GM21529 (cell line): ENCODE results near the gene LMBRD2.

ENCODE experiments used
- ATAC-seq: cut with Tn5 transposase; IDR thresholded peaks from one replicate; pipeline ENCODE4 v1.9.1; 2021; ENCODE audit not compliant: unreplicated experiment

The LMBRD2 gene

DNA sequence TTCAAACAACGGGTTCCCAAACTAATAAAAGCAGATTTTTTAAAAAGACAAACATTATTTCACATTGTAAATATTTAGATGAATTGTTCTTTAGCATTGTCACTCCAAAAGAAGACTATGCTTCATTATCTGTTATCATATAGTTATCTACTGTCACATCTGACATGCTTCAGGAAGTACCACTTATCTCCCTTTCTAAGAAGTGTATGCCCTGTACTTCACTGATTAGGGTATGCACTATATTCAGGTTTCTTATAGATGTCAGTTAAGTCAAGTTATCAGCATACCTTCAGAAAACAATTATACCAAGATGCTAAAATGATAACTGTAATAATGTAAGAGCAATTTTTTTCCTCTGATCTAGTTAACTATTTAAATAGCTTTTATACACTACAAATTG is 40.4 kb downstream of the LMBRD2 start:
- ATAC-seq: no peak

DNA sequence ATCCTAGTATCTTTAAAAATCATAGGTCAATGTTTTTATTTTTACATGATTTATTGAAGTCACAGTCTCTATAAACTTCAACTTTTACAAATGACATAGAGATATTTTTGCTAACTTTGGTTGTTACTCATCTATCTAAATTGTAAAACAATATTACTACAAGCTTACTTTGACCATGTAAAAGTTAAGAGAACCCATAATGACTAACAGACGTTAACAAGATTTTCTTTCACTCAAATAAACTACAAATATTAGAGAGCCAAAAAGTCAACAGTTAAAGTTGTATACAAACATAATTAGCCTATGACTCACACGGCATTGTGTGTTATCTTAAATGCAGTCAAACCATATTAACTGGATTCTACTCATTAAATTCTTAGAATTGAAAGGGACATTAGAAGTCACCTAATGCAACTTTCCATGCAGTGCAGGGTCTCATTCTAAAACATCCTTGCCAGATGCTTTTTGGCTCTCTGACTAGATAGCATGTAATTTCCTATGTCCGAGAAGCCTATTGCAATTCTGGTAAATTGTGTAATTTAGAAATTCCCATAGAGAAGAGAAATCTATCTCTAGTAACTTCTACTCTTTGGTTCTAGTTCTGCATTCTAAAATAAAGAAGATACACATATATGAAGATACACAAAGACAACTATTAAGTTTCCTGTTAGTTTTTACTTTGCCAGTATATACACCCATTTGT is 42.8 kb downstream of the LMBRD2 start:
- no peak for ATAC-seq

DNA sequence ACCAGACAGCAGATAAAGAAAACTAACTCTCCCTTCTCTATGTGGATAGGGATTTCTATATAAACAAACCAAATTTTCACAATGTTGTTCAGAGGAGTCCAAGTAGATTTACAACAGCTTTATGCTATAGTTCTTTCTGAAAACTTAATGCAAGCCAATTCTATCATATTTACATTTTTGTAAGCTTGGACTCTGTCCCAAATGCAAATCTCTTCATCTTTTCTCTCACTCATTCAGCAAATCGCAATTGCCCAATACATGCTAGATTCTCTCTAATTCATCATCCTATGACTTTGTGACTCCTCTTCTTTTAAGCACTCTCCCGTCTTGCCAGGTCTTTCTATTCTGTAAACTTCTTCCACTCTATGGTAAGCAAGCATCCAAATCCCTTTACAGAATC is 45.9 kb downstream of the LMBRD2 start:
- no peak for ATAC-seq

DNA sequence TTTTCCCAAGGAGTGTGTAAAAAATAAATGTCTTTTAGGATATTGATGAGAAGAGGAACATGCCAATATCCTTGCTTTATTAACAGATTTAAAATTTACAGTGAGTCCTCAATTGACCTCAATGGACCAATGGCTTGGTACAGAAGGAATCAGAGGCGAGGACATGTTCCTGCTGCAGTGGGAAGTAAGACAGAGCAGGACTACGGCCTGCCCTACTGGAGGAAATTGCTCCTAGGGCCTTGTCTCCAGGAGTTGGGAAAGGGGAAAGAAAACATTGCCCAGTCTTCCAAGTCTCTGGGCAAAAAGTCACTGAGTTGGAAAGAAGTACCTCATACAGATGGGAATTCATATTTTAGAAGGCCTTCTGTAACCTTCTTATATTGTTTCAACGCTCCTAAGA is 51.9 kb downstream of the LMBRD2 start:
- ATAC-seq: no peak

DNA sequence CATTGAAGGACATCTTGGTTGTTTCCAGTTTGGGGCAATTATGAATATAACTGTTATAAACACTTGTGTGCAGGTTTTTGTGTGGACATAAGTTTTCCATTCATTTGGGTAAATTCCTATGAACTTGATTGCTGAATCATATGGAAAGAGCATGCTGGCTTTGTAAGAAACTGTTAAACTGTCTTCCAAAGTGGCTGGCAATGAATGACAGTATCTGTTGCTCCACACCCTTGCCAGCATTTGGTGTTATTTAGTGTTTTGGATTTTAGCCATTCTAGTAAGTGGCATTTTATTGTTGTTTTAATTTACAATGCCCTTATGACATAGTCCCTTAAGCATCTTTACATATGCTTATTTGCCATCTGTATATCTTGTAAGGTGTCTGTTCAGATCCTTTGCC is 55.2 kb downstream of the LMBRD2 start:
- no peak for ATAC-seq

DNA sequence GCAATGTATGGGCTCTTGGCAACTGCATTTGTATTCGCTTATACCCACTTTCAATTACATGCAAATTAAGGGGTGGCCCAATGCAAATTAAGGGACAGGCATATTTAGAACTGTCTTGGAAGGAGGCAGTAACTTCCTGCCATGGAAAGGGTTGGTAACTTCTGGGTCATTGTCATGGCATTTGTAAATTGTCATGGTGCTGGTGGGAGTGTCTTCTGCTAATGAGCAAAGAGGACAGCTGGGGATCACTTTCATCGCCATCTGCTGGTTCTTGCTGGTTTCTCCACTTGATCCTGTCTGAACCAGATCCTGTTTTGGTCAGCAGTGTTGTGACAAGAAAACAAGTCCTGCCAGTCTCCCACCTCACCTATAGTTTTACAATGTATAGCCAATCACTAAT is 61.7 kb downstream of the LMBRD2 start:
- ATAC-seq: peak; percentile 68

DNA sequence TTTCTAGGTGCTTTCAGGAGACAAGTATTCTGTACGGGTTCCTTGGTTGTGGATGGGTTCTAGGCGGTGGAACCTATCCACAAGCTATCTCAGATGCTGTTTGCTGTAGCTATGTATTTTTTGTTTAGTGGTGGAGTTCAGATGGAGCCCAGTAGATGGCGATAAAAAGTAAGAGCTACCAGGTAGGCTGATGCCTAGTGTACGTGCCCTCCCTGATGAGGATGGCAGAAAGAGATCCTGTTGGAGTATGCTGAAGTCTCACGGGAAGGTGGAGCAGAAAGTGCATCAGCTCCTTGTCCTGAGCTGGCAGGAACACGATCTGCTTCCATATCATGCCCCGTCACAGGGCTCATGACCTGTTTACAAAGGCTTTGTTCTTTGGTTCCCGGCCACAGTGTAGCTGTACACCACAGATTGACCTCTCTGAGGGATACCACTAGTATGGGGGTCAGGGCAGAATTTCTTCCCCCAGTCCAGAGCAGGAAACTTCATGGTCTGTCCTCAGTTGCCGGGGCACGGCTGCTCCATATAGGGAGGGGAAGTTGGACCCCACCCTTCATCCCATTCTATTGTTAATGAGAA is 72.4 kb downstream of the LMBRD2 start:
- ATAC-seq: peak; percentile 98

DNA sequence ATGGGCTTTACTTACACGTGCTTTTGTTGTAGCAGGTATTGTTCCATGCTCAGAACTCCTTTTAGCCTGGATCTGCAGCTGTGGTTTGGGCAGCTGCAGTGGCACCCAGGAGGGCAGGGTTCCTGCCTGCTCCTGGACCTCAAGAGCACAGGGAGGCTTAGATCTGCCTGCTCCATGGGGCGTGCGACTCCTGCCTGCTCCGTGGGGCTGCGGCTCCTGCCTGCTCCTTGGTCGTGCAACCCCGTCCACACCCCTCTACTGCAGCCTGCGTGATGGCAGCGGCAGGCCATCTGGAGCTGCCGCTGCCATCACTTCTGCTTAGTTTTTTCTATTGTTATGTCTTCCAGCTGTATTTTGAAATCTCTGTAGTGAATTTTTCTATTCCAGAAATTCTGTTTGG is 73.3 kb downstream of the LMBRD2 start:
- ATAC-seq: no peak

DNA sequence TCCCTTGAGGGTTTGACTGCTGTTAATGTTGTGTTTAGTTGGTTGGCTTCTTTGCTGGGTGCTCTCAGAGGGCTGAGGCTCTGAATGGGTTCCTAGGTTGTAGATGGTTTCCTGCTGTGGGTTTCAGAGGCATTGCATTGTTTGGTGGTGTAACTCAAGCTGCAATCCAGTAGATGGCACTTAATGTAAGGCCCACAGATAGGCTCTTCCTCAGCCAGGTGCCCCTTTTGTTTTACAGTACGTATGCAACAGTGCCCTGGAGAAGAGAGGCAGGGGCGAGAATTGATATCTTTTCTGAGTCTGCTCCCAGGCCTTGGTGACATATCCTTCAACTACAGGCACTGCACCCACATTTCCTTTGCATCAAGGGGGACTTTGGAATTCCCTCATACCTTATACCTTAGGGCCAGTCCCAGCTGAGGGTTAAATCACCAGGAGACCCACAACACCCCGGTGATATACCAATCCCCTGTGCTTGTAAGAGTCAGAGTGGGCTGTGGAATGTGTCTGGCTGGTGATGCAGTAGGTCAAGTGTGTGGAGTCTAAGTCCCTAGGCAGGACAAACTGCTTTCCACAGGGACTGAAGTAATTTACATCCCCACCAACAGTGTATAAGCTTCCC is 78.0 kb downstream of the LMBRD2 start:
- peak; percentile 70 for ATAC-seq

DNA sequence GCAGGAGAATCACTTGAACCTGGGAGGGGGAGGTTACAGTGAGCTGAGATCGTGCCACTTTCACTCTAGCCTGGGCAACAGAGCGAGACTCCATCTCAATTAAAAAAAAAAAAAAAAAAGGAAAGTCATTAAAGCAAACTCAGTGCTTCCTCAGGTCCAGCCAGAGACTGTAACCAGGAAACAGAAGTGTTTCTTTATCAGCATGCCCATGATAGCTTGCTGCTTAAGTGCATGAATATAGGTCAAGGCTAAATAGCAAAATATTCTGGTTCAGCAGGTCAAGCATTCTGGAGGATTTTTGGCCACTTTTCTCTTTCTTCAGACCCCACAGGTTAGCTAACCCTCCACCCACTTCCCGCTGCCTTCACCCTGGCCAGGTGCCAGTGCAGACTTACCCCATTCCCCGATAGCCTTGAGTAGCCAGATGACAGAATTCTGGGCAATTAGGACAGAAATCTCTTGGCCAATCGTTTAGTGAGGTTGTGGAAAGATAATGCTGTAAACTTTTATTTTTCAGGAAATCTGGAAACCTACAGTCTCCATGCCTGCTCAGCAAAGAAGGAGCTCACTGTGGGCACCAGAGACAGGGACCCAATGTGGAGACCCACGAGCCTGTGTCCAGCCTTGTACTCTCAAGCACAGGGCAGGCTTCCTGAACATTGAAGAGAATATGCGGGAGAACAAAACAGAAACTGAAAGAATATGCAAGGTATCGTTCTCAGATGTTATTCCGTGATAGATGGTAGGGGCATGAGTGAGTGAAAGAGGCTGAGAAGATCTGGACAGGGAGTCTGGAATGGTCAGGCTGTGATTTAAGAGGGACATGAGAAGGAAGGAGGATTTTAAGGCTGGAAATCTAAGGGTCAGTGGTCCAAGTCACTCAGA is 80.8 kb downstream of the LMBRD2 start:
- no peak for ATAC-seq

DNA sequence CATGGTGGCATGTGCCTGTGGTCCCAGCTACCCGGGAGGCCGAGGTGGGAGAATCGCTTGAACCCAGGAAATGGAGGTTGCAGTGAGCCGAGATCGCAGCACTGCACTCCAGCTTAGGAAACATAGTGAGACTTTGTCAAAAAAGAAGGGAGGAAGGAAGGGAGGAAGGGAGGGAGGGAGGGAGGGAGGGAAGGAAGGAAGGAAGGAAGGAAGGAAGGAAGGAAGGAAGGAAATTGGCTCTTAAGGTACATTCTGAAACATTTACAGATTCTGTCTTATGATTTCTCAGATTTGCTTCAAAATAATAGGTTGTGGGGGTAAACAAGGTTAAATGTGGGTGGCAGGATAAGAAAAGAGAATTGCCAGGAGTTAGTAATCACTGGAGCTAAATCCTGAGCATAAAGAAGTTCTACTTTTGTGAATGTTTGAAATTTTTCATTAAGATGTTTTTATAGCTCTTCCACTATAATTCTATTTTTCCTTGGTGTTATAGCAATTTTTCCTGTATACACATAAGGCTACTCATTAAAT is 82.9 kb downstream of the LMBRD2 start:
- no peak for ATAC-seq

DNA sequence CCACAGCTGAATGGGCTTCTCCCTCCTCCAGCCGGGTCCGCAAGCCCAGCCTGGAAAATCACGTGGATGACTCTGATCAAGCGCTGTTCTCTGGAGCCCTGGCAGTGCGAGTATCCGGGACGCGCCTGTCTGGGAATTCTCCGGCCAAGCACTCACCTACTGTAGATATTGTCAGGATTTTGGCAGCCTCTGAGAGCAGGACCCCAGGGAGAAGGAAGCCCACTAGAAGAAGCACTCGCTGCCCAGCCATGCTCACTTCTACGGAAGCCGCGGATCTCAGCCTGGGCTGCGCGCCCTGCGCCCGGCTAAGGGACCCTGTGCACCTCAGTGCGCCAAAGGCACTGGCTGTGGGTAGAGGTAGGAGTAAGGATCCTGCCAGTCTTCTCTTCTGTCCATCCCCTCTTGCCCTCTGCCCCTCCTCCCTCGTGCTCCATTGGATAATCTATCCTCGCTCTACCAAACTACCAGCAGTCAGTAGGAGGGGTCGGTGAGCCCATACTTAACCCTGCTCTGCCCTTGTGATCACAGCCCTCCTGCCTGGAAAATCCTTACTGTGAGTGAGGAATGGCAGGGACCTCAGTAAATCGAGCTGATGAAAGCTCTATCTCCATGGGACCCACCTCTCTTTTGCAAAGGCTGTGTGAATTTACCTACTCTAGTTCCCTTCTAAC is 85.0 kb downstream of the LMBRD2 start, which contains the start of gene UGT3A2:
TSS of gene UGT3A2 (minus strand) at position 343 of the 671 bp plus-strand sequence. CDS start at position 250, 93 bp downstream.
- ATAC-seq: no peak

DNA sequence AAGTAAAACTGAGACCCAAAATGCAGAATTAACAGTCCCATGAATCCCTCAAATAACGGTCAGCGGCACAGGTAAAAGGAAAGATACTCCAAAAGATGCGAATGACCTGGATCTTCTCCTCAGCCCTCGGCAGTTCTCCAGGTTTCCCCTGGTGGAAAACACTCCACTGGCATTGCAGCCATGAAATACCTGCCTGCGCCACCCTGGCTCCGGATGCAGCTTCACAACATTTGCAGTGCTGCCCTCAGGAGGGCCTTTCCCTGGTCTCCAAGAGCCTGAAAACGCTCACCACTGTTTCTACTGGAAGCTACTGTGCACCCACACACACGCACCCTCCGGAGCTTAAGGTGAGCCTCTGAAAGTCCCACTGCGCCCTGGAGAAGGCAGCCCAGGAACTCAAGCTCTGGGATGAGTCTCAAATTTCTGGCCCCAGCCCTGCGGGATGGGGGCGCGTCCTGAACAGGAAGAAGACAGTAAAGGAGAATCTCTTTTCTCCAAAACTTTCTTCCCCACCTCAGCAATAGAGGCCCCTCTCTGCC is 85.6 kb downstream of the LMBRD2 start:
- ATAC-seq: no peak

DNA sequence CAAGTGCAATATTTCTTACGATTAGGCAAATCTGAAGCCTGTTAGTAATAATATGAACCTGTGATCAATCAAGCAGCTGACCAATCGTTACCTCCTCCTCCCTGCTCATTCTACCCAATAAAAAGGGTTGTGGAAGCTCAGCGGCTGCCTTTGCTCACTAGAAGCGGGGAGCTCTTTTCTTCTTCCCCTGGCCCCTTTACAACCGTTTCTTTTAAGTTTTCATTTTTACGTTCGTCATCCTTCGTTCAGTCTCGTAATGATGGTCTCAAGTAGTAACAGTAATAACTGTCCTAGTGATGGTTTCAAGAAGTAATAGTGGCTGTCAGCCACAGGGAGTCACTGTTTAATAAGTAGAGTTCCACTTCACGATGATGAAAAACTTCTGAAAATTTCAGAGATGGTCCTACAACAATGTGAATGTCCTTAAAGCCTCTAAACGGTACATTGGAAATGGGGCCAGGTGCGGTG is 91.2 kb downstream of the LMBRD2 start:
- no peak for ATAC-seq

DNA sequence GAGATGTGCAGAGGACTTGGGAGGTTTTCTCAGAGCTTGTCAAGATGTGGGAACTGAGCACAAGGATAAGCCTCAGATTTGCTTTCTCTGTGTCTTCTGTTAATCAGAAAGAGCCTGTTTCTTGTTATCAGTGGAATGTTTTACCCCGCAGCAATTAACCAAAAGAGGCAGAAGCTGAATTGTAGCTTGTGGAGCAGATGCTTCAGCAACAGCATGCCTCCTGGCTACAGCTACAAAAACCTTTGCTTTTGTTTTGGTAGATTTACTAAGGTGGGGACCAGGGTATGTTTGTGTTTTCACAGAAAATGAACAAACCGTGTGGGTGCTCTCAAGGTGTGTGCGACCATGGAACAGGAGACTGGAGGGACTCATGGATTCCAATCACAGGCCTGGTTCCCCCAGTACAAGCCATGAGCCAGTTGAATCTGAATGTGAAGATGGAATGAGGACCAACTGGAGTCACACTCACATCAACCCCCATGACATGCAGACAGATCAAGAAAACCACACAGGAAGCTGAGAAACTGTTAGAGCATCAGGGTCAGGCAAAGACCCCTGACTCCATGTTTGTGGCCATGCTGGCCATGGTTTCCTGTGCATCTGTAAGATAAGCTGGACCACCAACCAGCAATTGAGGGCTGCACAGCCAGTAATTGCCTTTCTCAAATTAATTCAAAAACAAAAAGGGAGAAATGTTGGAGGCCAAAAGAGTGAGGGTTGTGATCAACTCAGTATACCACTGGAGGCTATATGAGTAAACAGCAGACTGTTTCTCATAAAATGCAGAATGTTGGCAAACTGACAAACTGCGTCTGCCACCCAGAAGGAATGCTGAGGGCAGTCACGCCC is 91.9 kb downstream of the LMBRD2 start:
- no peak for ATAC-seq

DNA sequence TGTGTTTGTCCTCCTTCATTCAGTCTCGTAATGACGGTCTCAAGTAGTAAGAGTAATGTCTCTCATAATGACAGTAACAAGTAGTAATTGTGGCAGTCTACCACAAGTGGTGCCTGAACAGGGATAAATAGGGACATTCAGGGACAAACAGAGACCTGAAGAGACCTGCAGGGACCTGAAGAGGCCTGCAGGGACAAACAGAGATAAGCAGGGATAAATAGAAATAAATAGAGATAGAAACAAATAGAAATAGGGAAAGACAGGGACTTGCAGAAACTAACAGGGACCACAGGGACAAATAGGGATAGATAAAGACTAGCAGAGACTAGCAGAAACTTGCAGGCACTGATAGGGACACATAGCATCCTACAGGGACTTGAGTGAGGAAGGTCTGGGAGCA is 92.9 kb downstream of the LMBRD2 start:
- no peak for ATAC-seq

DNA sequence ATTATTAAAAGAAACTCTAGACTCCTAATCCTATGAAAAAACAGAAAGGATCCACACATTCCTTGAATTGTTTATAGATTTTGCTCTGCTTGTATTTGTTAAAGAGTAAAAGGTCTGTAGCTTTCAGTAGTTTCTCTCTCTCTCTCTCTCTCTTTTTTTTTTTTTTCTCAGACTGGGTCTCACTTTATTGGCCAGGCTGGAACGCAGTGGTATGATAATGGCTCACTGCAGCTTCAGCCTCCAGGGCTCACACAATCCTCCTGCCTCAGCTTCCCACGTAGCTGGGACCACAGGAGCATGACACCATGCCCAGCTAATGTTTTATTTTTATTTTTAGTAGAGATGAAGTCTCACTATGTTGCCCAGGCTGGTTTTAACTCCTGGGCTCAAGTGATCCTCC is 94.3 kb downstream of the LMBRD2 start:
- ATAC-seq: no peak

DNA sequence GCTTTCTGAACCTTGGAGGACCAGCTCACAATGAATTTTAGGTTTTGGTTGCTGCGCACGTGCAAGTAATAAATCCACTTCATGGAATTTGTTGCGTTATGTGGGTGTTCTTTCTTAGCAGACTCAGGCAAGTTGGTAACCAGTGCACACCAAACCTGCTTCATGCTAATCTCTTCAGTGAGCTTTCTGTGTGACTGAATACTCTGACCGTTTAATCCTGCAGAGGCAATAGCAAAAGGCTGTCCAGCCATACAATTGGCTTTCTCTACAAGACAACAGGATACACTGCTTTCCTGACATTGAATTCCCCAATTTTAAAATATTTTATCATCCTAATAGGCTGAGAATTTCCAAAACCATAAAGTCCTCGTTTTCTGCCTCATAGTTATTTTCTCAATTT is 95.3 kb downstream of the LMBRD2 start:
- no peak for ATAC-seq

DNA sequence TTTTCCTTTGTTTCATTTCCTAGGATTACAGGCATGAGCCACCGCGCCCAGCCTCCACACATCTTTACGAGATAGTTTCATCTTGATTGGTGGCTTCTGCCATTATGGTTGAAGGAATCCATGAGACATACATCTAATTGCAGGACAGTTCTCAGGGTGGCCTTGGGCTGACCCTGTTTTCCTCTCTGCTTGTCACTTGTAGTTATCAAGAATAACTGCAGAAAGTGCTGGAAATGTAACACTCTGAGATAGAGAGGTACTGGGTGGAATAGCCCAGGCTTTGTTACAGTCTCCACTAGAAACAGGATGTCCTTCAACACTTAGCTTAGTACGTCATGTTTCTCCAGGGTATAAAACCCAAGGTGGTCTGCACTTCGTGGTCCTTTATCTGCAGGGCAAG is 95.7 kb downstream of the LMBRD2 start:
- ATAC-seq: no peak
